Adrenal gland (tissue), 12 donors: ENCODE results near the gene TRIP12. TPM values are rescaled to one million over a fixed set of nuclear protein-coding genes. Genes with fewer than 3 reads are reported as not detected.

Source experiments
- DNase-seq, 7 donors: peaks; one replicate each; pipeline ENCODE4 v3.0.0-alpha.2; 2019 to 2020
- H3K27ac ChIP-seq, 5 donors: fragments of 200-600 bp; sonication (generic) in 4 of 5; 1 replicate in 3 of 5; 2 replicates in 2 of 5; pipeline versions ENCODE4 v1.5.1 to v1.8.0; 2016 to 2020; ENCODE audit warnings: mild to moderate bottlenecking in 1 of 5
- H3K27me3 ChIP-seq: fragments of 200-600 bp; 2 replicates; pipeline ENCODE4 v1.8.0; 2021
- H3K36me3 ChIP-seq, 2 donors: fragments of 200-600 bp; replicated peaks in 1 of 2; 1 replicate in 1 of 2; 2 replicates in 1 of 2; pipeline versions ENCODE4 v1.5.1 to v1.8.0; 2018 to 2022
- H3K4me1 ChIP-seq, 2 donors: fragments of 200-600 bp; replicated peaks in 1 of 2; 1 replicate in 1 of 2; 2 replicates in 1 of 2; pipeline versions ENCODE4 v1.5.1 to v1.8.0; 2018 to 2021
- H3K4me3 ChIP-seq, 4 donors: fragments of 200-600 bp; sonication (generic) in 3 of 4; one replicate each; pipeline ENCODE4 v1.5.1; 2016 to 2018
- H3K9me3 ChIP-seq, 3 donors: fragments of 200-600 bp; sonication (generic) in 1 of 3; replicated peaks in 1 of 3; 1 replicate in 2 of 3; 2 replicates in 1 of 3; pipeline versions ENCODE4 v1.5.1 to v1.8.0; 2016 to 2021
- POLR2A ChIP-seq, 2 donors: fragments of 450-650 bp; IDR thresholded peaks; one replicate each; pipeline ENCODE4 v1.6.1; 2017; ENCODE audit warnings: antibody characterized with exemption in 2 of 2, mild to moderate bottlenecking in 2 of 2, moderate library complexity in 1 of 2
- WGBS, 4 donors: extraction: QIAGEN DNeasy Blood & Tissue Kit in 2 of 4; methylation state at CpG; one replicate each; pipeline versions ENCODE4 v1.1.5 to v1.1.7; 2013 to 2017; 5-methylcytosine and 5-hydroxymethylcytosine counted together
- intact Hi-C, 2 donors: fragments of 100-400 bp; cut with DNase I; formaldehyde crosslinking; loops; one replicate each; pipeline versions ENCODE4 v1.14.1 to v1.15.0; 2022 to 2023
- polyA plus RNA-seq, 3 donors: library from polyadenylated mRNA; stranded (reverse); fragments of 200-250 nt in 2 of 3; fragments of 350-450 nt in 1 of 3; fragmentation: Illumina TruSeq in 1 of 3; extraction: RNeasy Lipid Tissue Mini Kit (QIAGEN cat#74804) in 1 of 3; gene quantifications; one replicate each; pipeline ENCODE4 v1.2.3, GENCODE V29; 2013 to 2014
- total RNA-seq, 9 donors: library from RNA; depleted of rRNA in 4 of 9; stranded (reverse); fragments of >200 nt in 4 of 9; fragments of 120-200 nt in 1 of 9; fragmentation: NEBNext Ultra II Directional in 1 of 9; extraction: Animal tissue kit (Norgen Biotek cat#: 25700) in 1 of 9; gene quantifications; one replicate each; pipeline versions ENCODE4 v1.1.0 to v1.2.4, GENCODE V29; 2013 to 2023
- TF ChIP-seq, protein P1 (sequence below), 6 experiments: fragments of 450-650 bp in 4 of 6; fragments of 200-600 bp in 2 of 6; sonication (generic) in 1 of 6; IDR thresholded peaks; 1 replicate in 5 of 6; 2 replicates in 1 of 6; pipeline versions ENCODE4 v1.5.1 to v1.8.0; 2016 to 2021; ENCODE audit warnings: antibody characterized with exemption in 6 of 6, mild to moderate bottlenecking in 2 of 6, moderate library complexity in 1 of 6
- donor health status: healthy with polysubstance abuse.
- donor health status: Bipolar disorder and iron deficiency.
- donor health status: DM: yes; HTN: yes; CAD: no.
- donor health status: DM: no; HTN: no; CAD: no.
- donor health status: DM: no; HTN: no; CAD: no.
- donor health status: DM: yes; HTN: yes; CAD: no.

TRIP12 gene
- total and polyA plus RNA-seq, 12 donors: 15.5 to 242 (median 146) TPM

DNA sequence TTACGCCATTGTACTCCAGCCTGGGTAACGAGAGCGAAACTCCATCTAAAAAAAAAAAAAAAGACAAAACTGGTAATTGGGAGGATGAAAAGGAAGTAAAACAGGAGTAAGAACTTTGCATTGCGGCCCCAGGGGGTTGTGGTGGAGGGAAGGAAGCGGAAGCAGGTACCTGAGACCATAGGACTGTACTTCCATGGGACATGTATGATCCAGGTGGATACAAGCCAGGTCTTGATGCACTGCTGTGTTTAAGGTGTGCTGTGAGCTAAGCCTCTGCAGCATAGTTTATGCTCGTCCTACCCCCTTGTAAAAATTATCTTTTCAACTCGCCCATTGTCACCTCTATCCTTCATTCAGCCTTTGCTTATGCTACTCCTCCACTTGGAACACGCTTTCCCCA is 24.2 kb upstream of the TRIP12 start:
- 94 to 99% (median 95%) methylated on average over 8 of the region's 8 CpGs for WGBS, 4 donors
- Histone ChIP-seq H3K27me3 (no peaks in the 10 kb centered on the region), H3K27ac (no peak overlapping the region), H3K4me1 (no peaks in the 10 kb centered on the region), H3K36me3 (no peaks in the 10 kb centered on the region), H3K4me3 (no peak overlapping the region), H3K9me3 (no peaks in the 10 kb centered on the region)
- no peak for DNase-seq
- intact Hi-C loops: no loop called here
- TF ChIP-seq, protein P1, sequence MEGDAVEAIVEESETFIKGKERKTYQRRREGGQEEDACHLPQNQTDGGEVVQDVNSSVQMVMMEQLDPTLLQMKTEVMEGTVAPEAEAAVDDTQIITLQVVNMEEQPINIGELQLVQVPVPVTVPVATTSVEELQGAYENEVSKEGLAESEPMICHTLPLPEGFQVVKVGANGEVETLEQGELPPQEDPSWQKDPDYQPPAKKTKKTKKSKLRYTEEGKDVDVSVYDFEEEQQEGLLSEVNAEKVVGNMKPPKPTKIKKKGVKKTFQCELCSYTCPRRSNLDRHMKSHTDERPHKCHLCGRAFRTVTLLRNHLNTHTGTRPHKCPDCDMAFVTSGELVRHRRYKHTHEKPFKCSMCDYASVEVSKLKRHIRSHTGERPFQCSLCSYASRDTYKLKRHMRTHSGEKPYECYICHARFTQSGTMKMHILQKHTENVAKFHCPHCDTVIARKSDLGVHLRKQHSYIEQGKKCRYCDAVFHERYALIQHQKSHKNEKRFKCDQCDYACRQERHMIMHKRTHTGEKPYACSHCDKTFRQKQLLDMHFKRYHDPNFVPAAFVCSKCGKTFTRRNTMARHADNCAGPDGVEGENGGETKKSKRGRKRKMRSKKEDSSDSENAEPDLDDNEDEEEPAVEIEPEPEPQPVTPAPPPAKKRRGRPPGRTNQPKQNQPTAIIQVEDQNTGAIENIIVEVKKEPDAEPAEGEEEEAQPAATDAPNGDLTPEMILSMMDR (IDR thresholded peaks at IDR 0.05): no peak
- no peak for TF ChIP-seq POLR2A (IDR thresholded peaks at IDR 0.05)

DNA sequence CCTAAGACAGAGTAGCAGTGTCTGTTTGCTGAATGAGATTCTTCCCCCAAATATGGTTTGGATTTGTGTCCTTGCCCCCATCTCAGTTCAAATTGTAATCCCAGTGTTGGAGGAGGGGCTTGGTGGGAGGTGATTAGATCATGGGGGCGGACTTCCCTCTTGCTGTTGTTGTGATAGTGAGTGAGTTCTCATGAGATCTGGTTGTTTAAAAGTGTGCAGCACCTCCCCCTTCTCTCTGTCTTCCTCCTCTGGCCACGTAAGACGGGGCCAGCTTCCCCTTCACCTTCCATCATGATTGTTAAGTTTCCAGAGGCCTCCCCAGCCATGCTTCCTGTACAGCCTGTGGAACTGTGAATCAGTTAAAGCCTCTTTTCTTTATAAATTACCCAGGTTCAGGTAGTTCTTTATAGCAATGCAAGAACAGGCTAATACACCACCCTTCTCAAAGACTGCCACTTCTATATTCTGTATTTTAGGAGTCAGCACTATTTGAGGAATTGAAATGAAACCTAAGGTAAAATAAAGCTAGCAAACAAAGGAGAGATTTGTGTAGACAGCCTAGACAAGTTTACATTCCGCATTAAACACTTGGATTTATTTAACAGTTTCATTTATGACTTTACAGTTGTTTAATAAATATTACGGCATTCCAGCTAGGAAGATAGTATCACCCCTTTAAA is 22.1 kb upstream of the TRIP12 start:
- Histone ChIP-seq H3K9me3 (no peaks in the 10 kb centered on the region), H3K4me1 (no peaks in the 10 kb centered on the region), H3K36me3 (no peaks in the 10 kb centered on the region), H3K4me3 (no peak overlapping the region), H3K27ac (no peak overlapping the region), H3K27me3 (no peaks in the 10 kb centered on the region)
- DNase-seq: no peak
- TF ChIP-seq, protein P1 (IDR thresholded peaks at IDR 0.05): no peak
- no peak for TF ChIP-seq POLR2A (IDR thresholded peaks at IDR 0.05)
- intact Hi-C loops: no loop called here
- WGBS, 4 donors: 81 to 86% (median 85%) methylated on average over 5 of the region's 5 CpGs

DNA sequence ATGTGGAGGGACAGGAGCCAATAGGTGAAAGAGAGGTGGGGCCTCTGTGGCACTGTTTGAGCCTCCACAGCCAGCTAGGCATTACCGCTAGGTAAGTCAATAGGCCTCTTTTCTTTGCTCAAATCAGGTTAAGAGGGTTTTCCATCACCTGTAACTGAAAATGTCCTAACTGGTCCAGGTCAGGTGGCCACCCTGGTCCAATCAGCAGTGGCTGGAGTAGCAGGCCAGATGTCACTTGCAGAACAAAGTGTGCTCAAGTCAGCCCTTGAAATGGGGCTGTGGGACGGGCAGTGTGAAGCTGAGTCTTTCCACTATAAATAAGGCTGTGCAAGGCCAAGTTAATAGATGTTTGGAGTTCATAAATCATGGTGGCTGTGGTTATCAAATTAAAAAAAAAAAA is 21.4 kb upstream of the TRIP12 start:
- intact Hi-C loops: no loop called here
- WGBS, 4 donors: 70 to 77% (median 77%) methylated on average over 2 of the region's 2 CpGs
- Histone ChIP-seq H3K27me3 (no peaks in the 10 kb centered on the region), H3K4me1 (no peaks in the 10 kb centered on the region), H3K4me3 (no peak overlapping the region), H3K27ac (no peak overlapping the region), H3K36me3 (no peaks in the 10 kb centered on the region), H3K9me3 (no peaks in the 10 kb centered on the region)
- no peak for TF ChIP-seq POLR2A (IDR thresholded peaks at IDR 0.05)
- DNase-seq: no peak

DNA sequence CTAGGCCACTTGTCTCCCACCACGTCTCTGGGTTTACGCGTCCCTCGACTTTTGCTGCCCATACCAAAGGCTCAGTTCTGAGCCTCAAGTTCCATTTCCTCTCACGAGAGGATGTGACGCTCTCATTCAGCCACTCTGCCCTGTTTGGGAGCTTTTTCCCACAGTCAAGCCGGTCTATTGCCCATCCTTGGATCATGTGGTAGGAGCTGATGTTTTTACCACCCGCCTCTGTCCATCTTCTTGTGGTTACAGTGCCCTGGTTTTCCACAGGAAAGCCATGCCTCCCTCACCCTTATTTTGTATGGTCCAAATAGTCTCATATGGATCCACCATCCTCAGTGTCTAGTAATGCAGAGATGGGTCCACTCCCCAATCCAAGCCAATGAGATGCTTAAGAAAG is 20.9 kb upstream of the TRIP12 start:
- no peaks in the 10 kb centered on the region for H3K9me3 ChIP-seq
- no peaks in the 10 kb centered on the region for H3K27me3 ChIP-seq
- WGBS, 4 donors: 93 to 98% (median 96%) methylated on average over 8 of the region's 8 CpGs
- intact Hi-C loops: no loop called here
- no peaks in the 10 kb centered on the region for H3K4me1 ChIP-seq
- H3K4me3 ChIP-seq: no peak overlapping the region
- no peaks in the 10 kb centered on the region for H3K36me3 ChIP-seq
- H3K27ac ChIP-seq: no peak overlapping the region
- no peak for DNase-seq
- TF ChIP-seq, protein P1 (IDR thresholded peaks at IDR 0.05): no peak
- TF ChIP-seq POLR2A (IDR thresholded peaks at IDR 0.05): no peak

DNA sequence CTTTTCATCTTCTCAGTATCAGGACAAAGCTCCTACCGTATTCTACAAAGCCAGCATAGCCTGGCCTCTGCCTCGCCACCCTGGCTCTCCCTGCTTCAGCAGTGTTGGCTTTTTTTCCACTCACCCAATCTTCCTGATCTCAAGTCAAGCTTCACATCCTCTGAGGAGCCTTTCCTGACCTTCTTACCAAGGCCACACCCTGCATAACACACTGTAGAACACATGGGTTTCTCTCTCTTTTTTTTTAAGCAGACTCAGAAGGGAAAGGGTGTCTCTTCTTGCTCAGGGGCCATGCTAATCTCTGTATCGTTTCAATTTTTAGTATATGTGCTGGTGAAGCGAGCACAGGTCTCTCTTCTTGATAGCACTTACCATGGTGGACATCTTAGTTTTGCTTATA is 15.7 kb upstream of the TRIP12 start:
- H3K36me3 ChIP-seq: no peaks in the 10 kb centered on the region
- intact Hi-C loops: no loop called here
- TF ChIP-seq POLR2A (IDR thresholded peaks at IDR 0.05): no peak
- TF ChIP-seq, protein P1 (IDR thresholded peaks at IDR 0.05): no peak
- no peaks in the 10 kb centered on the region for H3K27me3 ChIP-seq
- no peak overlapping the region for H3K27ac ChIP-seq
- no peak overlapping the region for H3K4me3 ChIP-seq
- DNase-seq: no peak
- WGBS, 4 donors: 82 to 88% (median 83%) methylated on average over 4 of the region's 4 CpGs
- H3K4me1 ChIP-seq: no peaks in the 10 kb centered on the region
- no peaks in the 10 kb centered on the region for H3K9me3 ChIP-seq
